Mucosa of descending colon (tissue), 3 donors: ENCODE results near the gene PRKG1. TPM values are rescaled to one million over a fixed set of nuclear protein-coding genes. Genes with fewer than 3 reads are reported as not detected.

Experiments
- ATAC-seq: fragments of 200-7000 bp; cut with Tn5 transposase; one replicate; pipeline ENCODE4 v1.9.1; 2020; ENCODE audit warnings: mild to moderate bottlenecking, moderate library complexity
- DNase-seq, 3 donors: peaks; one replicate each; pipeline ENCODE4 v3.0.0-alpha.2; 2020
- H3K36me3 ChIP-seq: fragments of 200-600 bp; one replicate; pipeline ENCODE4 v1.8.0; 2021; ENCODE audit warnings: low read depth, mild to moderate bottlenecking
- H3K4me1 ChIP-seq: fragments of 200-600 bp; one replicate; pipeline ENCODE4 v1.8.0; 2021; ENCODE audit warnings: low read depth, mild to moderate bottlenecking
- H3K4me3 ChIP-seq: fragments of 200-600 bp; one replicate; pipeline ENCODE4 v1.8.0; 2021; ENCODE audit warnings: mild to moderate bottlenecking
- H3K9me3 ChIP-seq: fragments of 200-600 bp; one replicate; pipeline ENCODE4 v1.8.0; 2021; ENCODE audit warnings: mild to moderate bottlenecking
- CTCF ChIP-seq: fragments of 200-600 bp; IDR thresholded peaks from one replicate; pipeline ENCODE4 v1.8.0; 2022; ENCODE audit warnings: antibody characterized with exemption, mild to moderate bottlenecking
- intact Hi-C, 2 donors: fragments of 100-400 bp; cut with DNase I in 1 of 2; cut with micrococcal nuclease in 1 of 2; formaldehyde crosslinking; loops; one replicate each; pipeline versions ENCODE4 v1.11.0 to v1.11.1; 2022; cut with DNase I, micrococcal nuclease
- total RNA-seq, 3 donors: library from RNA; stranded (reverse); fragmentation: NEBNext Ultra II Directional in 2 of 3; extraction: Animal tissue kit (Norgen Biotek cat#: 25700) in 2 of 3; gene quantifications; one replicate each; pipeline versions ENCODE4 v1.2.1 to v1.2.4, GENCODE V29; 2021 to 2023
- donor health status: DM: no; HTN: no; CAD: no; lungs with moderate emphysema.
- donor health status: DM: no; HTN: no; CAD: no.
- donor health status: DM: no; HTN: yes; CAD: no.

Gene PRKG1
- total RNA-seq, 3 donors from 2014 or later: 17.1 to 55.6 (median 21.1) TPM

GRCh38 chr10:51375790-51376189, 301.5 kb downstream of the PRKG1 start:
- H3K9me3 ChIP-seq: no peaks in the 10 kb centered on the region
- DNase-seq (no peak), ATAC-seq (no peak)
- TF ChIP-seq CTCF: no peak
- H3K36me3 ChIP-seq: no peaks in the 10 kb centered on the region
- H3K4me3 ChIP-seq: no peak overlapping the region
- intact Hi-C loops: no loop called here
- no peaks in the 10 kb centered on the region for H3K4me1 ChIP-seq

GRCh38 chr10:51377070-51377931, 303.0 kb downstream of the PRKG1 start:
- intact Hi-C loops: no loop called here
- ATAC-seq (no peak), DNase-seq (no peak)
- no peak for TF ChIP-seq CTCF
- Histone ChIP-seq H3K9me3 (no peaks in the 10 kb centered on the region), H3K36me3 (no peaks in the 10 kb centered on the region), H3K4me1 (no peaks in the 10 kb centered on the region), H3K4me3 (no peak overlapping the region)

DNA sequence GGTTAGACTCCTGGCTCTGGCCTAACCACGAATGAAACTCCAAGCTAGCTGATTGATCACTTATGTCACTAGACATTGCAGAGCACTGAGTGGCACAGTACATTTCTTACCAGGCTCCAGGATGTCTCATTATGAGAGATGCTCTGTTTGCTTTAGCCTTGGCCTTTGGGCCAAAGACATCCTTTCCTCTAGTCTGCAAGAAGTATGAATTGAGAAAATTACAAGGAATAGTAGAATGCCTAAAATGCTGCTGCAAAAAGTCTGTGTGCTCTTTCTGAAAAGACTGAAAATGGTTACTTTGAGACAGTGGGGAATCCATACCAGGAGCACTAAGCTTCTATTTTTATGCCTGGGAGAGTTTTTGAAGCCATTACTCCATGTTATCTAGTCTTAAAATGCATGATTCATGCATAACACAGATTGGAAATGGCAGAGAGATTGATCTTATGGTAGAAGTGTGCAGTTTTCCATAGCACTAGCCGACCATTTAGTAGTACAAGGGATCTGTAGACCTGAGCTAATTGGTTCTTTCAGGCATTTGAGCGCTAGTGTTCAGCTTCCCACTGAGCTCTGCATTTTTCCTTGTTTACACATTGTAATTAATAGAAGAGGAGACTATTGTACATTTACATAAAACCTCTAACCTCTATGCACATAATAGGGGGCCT, 303.8 kb downstream of the PRKG1 start:
- intact Hi-C loops: no loop called here
- no peak for DNase-seq
- no peaks in the 10 kb centered on the region for H3K36me3 ChIP-seq
- TF ChIP-seq CTCF: no peak
- H3K9me3 ChIP-seq: no peaks in the 10 kb centered on the region
- H3K4me3 ChIP-seq: no peak overlapping the region
- no peaks in the 10 kb centered on the region for H3K4me1 ChIP-seq
- no peak for ATAC-seq

DNA sequence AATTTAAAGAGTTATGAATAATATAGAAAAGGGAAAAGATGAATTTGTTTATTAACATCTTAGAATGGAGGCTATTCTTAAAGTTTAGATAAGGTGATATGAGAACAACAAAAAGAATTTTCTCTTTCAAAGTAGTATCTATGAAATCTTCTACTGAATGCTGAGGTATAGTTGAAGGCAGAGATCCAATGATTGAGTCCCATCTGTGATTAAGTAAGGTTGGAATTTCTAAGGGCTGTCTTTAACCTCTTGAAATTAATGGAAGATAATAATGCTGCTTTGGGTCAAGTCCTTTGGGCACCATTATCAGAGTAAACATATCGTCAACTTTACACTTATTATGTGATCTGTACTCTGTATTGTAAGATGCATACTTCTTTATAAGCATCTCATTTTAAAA, 307.9 kb downstream of the PRKG1 start:
- intact Hi-C loops: no loop called here
- no peak for DNase-seq
- Histone ChIP-seq H3K36me3 (no peaks in the 10 kb centered on the region), H3K4me3 (no peak overlapping the region), H3K9me3 (no peaks in the 10 kb centered on the region), H3K4me1 (no peaks in the 10 kb centered on the region)
- TF ChIP-seq CTCF: no peak
- ATAC-seq: no peak

DNA sequence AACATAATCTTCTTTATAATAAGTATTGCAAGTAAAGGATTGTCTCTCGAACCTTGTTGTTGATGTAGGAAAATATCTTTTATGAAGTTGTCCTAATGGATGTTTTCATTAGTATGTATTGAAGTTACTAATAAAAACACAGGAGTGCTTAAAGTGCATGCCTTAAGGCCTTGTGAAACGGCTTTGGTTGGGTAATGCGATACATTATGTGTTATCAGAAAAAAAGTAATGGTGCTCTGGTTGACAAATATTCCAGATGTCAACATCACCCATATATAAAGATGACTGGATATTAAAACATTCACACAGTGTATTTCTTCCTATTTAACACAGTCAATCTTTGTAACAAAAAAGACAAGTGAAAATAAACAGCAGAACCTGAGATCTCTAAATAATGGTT, 310.7 kb downstream of the PRKG1 start:
- DNase-seq: no peak
- H3K9me3 ChIP-seq: no peaks in the 10 kb centered on the region
- TF ChIP-seq CTCF: no peak
- H3K4me1 ChIP-seq: no peaks in the 10 kb centered on the region
- intact Hi-C loops: no loop called here
- H3K36me3 ChIP-seq: no peaks in the 10 kb centered on the region
- no peak overlapping the region for H3K4me3 ChIP-seq
- ATAC-seq: no peak
